HepG2 (cell line): Measurements from ENCODE around the gene ZBTB17. TPM values are rescaled to one million over a fixed set of nuclear protein-coding genes. Genes with fewer than 3 reads are reported as not detected.
A peak's percentile ranks its signal among the peaks of the same experiment; 100 is the strongest.

Source experiments
- ATAC-seq: fragments of 200-7000 bp; cut with Tn5 transposase; 3 replicates; pipeline ENCODE4 v1.9.1; 2020; ENCODE audit warnings: mild to moderate bottlenecking, moderate library complexity
- BruUV-seq: library from RNA; stranded (reverse); fragments of 400-500 nt; replicated peaks from 2 replicates; lab custom pipeline; 2021; lab: Mats Ljungman, UMichigan
- CTCF ChIA-PET: fragments of 300-600 bp; formaldehyde crosslinking; extraction: SDS; loops from one replicate; lab custom pipeline; 2021; ENCODE audit warnings: low total read pairs, inconsistent platforms, low intra/inter-chr PET ratio; lab: Yijun Ruan, JAX
- POLR2A ChIA-PET: fragments of 350-600 bp; sonication (Branson Sonifier 250); formaldehyde crosslinking; loops from one replicate; lab custom pipeline; 2020; ENCODE audit warnings: antibody characterized with exemption, inconsistent platforms; lab: Yijun Ruan, JAX
- DNase-seq: peaks from one replicate; pipeline ENCODE4 v3.0.0-alpha.2; 2015; ENCODE audit warnings: low spot score
- FAIRE-seq: peaks from 3 replicates; lab custom pipeline; 2011; peaks lifted over from hg19 to GRCh38; lab: Jason Lieb, UNC
- H2AFZ ChIP-seq: one replicate; pipeline ENCODE4 v1.6.1; 2011; ENCODE audit warnings: low read length, inconsistent platforms
- H3K27ac ChIP-seq: fragments of 300-600 bp; 3 replicates; pipeline ENCODE4 v1.8.0; 2011; ENCODE audit warnings: mixed run types, mild to moderate bottlenecking, mixed read lengths, low read length, inconsistent platforms; ENCODE audit not compliant: insufficient read depth; ENCODE audit errors: extremely low read length
- H3K27me3 ChIP-seq, 2 experiments: fragments of 200-600 bp in 1 of 2; 2 replicates in 1 of 2; 3 replicates in 1 of 2; pipeline versions ENCODE4 v1.6.0 to v1.8.0; 2011; ENCODE audit warnings: low read length in 2 of 2, mild to moderate bottlenecking in 2 of 2, moderate library complexity in 2 of 2, inconsistent platforms in 1 of 2; ENCODE audit not compliant: insufficient read depth in 2 of 2, control insufficient read depth in 1 of 2
- H3K36me3 ChIP-seq, 2 experiments: fragments of 200-600 bp in 1 of 2; replicated peaks in 1 of 2; 2 replicates in 1 of 2; 3 replicates in 1 of 2; pipeline versions ENCODE4 v1.5.1 to v1.8.0; 2011; ENCODE audit warnings: low read length in 2 of 2, inconsistent platforms in 1 of 2; ENCODE audit not compliant: insufficient read depth in 2 of 2, control insufficient read depth in 1 of 2
- H3K4me1 ChIP-seq: 2 replicates; pipeline ENCODE4 v1.5.1; 2012; ENCODE audit warnings: low read length, inconsistent platforms; ENCODE audit not compliant: insufficient read depth
- H3K4me2 ChIP-seq: 2 replicates; pipeline ENCODE4 v1.6.0; 2011; ENCODE audit warnings: low read depth, low read length, inconsistent platforms
- H3K4me3 ChIP-seq, 3 experiments: fragments of 200-600 bp in 1 of 3; sonication (generic), shearing (Covaris generic) in 1 of 3; replicated peaks in 1 of 3; 2 replicates each; pipeline ENCODE4 v1.5.1; 2011 to 2016; ENCODE audit warnings: low read length in 3 of 3, inconsistent platforms in 2 of 3, low read depth in 2 of 3, mild to moderate bottlenecking in 2 of 3, control low read depth in 1 of 3, mixed read lengths in 1 of 3; ENCODE audit not compliant: insufficient read depth in 1 of 3
- H3K79me2 ChIP-seq: one replicate; pipeline ENCODE4 v1.6.1; 2011; ENCODE audit warnings: low read length, inconsistent platforms; ENCODE audit not compliant: insufficient read depth
- H3K9ac ChIP-seq: 2 replicates; pipeline ENCODE4 v1.6.0; 2011; ENCODE audit warnings: mild to moderate bottlenecking, low read depth, low read length, inconsistent platforms; ENCODE audit not compliant: insufficient read depth
- H3K9me3 ChIP-seq: 2 replicates; pipeline ENCODE4 v1.5.1; 2012; ENCODE audit warnings: mild to moderate bottlenecking, low read length
- H4K20me1 ChIP-seq: 2 replicates; pipeline ENCODE4 v1.6.0; 2011; ENCODE audit warnings: inconsistent platforms, mild to moderate bottlenecking, low read length, moderate library complexity; ENCODE audit not compliant: insufficient read depth
- PRDM4 ChIP-seq: sonication (generic); formaldehyde crosslinking; IDR thresholded peaks from 2 replicates; pipeline ENCODE4 v1.9.0; 2021; ENCODE audit warnings: missing genetic modification reagents, borderline replicate concordance
- ZBTB38 ChIP-seq: sonication (generic); formaldehyde crosslinking; IDR thresholded peaks from 2 replicates; pipeline ENCODE4 v1.5.1; 2020; ENCODE audit warnings: mild to moderate bottlenecking, missing genetic modification reagents
- ZNF788 ChIP-seq: sonication (generic); formaldehyde crosslinking; IDR thresholded peaks from 2 replicates; pipeline ENCODE4 v1.5.0; 2020; ENCODE audit warnings: mild to moderate bottlenecking, missing genetic modification reagents, borderline replicate concordance
- WGBS: methylation state at CpG from one replicate; pipeline ENCODE4 v1.1.6; 2017; ENCODE audit warnings: low lambda C conversion rate; 5-methylcytosine and 5-hydroxymethylcytosine counted together
- in situ Hi-C: cut with HindIII; loops from 2 replicates; pipeline ENCODE4 v1.10.0; 2017; ENCODE audit warnings: low pct_unique_long_range_greater_than_20kb; ENCODE audit not compliant: extremely low pct_ligation_motif_present
- intact Hi-C: fragments of 100-400 bp; cut with micrococcal nuclease; formaldehyde crosslinking; loops from one replicate; pipeline ENCODE4 v1.10.0; 2022; ENCODE audit not compliant: unreplicated experiment
- polyA plus RNA-seq, 8 experiments: library from polyadenylated mRNA; depleted of rRNA in 3 of 8; stranded (reverse) in 7 of 8; unstranded in 1 of 8; fragments of >200 nt; fragmentation: Illumina TruSeq in 4 of 8; extraction: Trizol in 4 of 8; gene quantifications; 2 replicates each; pipeline versions ENCODE4 v1.2.1 to v1.2.3, GENCODE V29; 2011 to 2016; ENCODE audit warnings: low read depth in 4 of 8, missing spikeins in 1 of 8, mixed read lengths in 1 of 8; ENCODE audit not compliant: insufficient read depth in 1 of 8
- total RNA-seq, 5 experiments: library from RNA; depleted of rRNA; stranded (reverse); fragments of >200 nt; fragmentation: Illumina TruSeq; extraction: Trizol; gene quantifications; 2 replicates each; pipeline ENCODE4 v1.2.3, GENCODE V29; 2016; ENCODE audit warnings: low read depth in 1 of 5

The ZBTB17 gene
- total and polyA plus RNA-seq, 2 of the 13 experiments (the other 11 are each of a cell fraction or from before 2014, with no cell fraction given): 16.7 to 17.0 TPM

GRCh38 chr1:16015491-16015890, 39.6 kb upstream of the ZBTB17 start:
- Histone ChIP-seq H3K79me2 (no peaks in the 10 kb centered on the region), H3K27ac (no peak overlapping the region), H3K4me3 (peak overlapping the region in 1 of 3 experiments; percentile 63; a peak in 1 of 6 replicates), H3K36me3 (no peaks in the 10 kb centered on the region), H3K4me1 (peaks cover 73% of the 10 kb centered on the region), H2AFZ (no peak overlapping the region), H3K9me3 (no peaks in the 10 kb centered on the region), H3K27me3 (peaks cover 10 to 70% of the 10 kb centered on the region in 2 experiments; a peak in 4 of 5 replicates), H4K20me1 (no peaks in the 10 kb centered on the region), H3K9ac (no peak overlapping the region), H3K4me2 (peak overlapping the region; percentile 71; the same call in 1 of the 2 replicates)
- 74% methylated on average over 5 of the region's 25 CpGs for WGBS
- ChIA-PET POLR2A (no interaction called here), CTCF (no interaction called here)
- FAIRE-seq: no peak
- DNase-seq: no peak
- no peak for ATAC-seq
- in situ Hi-C loops (no loop called here), intact Hi-C loops (no loop called here)
- BruUV-seq: no TSS peak
- TF ChIP-seq PRDM4 (no peak), ZBTB38 (CRISPR knock-in tag) (peak; percentile 57; the same call in 1 of the 2 replicates), ZNF788 (no peak)
